PFSK-1 (cell line): ENCODE data around the gene NEUROG1.

ENCODE experiments used
- FOXP2 ChIP-seq: optimal IDR thresholded peaks from 2 replicates; pipeline ENCODE3; 2011; ENCODE audit warnings: borderline replicate concordance, control low read depth, inconsistent platforms; ENCODE audit not compliant: insufficient read depth; ENCODE audit errors: extremely low read length, extremely low read depth
- POLR2AphosphoS5 ChIP-seq: IDR thresholded peaks from 2 replicates; pipeline ENCODE4 v1.6.1; 2012; ENCODE audit warnings: low read depth, mild to moderate bottlenecking, control low read depth, low read length, moderate library complexity
- REST ChIP-seq, 2 experiments: IDR thresholded peaks; 2 replicates each; pipeline versions ENCODE4 v1.6.1 to v1.8.0; 2011 to 2012; ENCODE audit warnings: low read depth in 2 of 2, low read length in 2 of 2, control low read depth in 1 of 2, inconsistent platforms in 1 of 2, mild to moderate bottlenecking in 1 of 2, moderate library complexity in 1 of 2; ENCODE audit not compliant: insufficient read depth in 1 of 2
- SIN3A ChIP-seq: IDR thresholded peaks from 2 replicates; pipeline ENCODE4 v1.6.1; 2012; ENCODE audit warnings: mild to moderate bottlenecking, low read length, moderate library complexity, borderline replicate concordance; ENCODE audit not compliant: insufficient read depth
- TAF1 ChIP-seq: IDR thresholded peaks from 2 replicates; pipeline ENCODE4 v1.6.1; 2012; ENCODE audit warnings: low read length, control low read depth, borderline replicate concordance; ENCODE audit not compliant: insufficient read depth

The NEUROG1 gene

GRCh38 chr5:135521964-135522363 is 13.8 kb downstream of the NEUROG1 start:
- no peak for TF ChIP-seq SIN3A
- no peak for TF ChIP-seq TAF1
- TF ChIP-seq REST (IDR thresholded peaks at IDR 0.05; ENCODE audit: insufficient read depth in 1 of 2, low read depth in 2 of 2, low read length in 2 of 2): no peak
- TF ChIP-seq FOXP2: no peak
- TF ChIP-seq POLR2AphosphoS5: no peak

- TF ChIP-seq TAF1 (no peak), SIN3A (no peak), FOXP2 (no peak), POLR2AphosphoS5 (no peak), REST (IDR thresholded peaks at IDR 0.05; ENCODE audit: insufficient read depth in 1 of 2, low read depth in 2 of 2, low read length in 2 of 2) (no peak)
Measured at GRCh38 chr5:135517631-135518030, 18.1 kb downstream of the NEUROG1 start.

GRCh38 chr5:135514116-135514515 is 21.6 kb downstream of the NEUROG1 start:
- TF ChIP-seq TAF1 (no peak), SIN3A (no peak), REST (IDR thresholded peaks at IDR 0.05; ENCODE audit: insufficient read depth in 1 of 2, low read depth in 2 of 2, low read length in 2 of 2) (no peak), POLR2AphosphoS5 (no peak), FOXP2 (no peak)

GRCh38 chr5:135511761-135512575 is 23.8 kb downstream of the NEUROG1 start:
- TF ChIP-seq POLR2AphosphoS5: no peak
- no peak for TF ChIP-seq SIN3A
- TF ChIP-seq REST (IDR thresholded peaks at IDR 0.05; ENCODE audit: insufficient read depth in 1 of 2, low read depth in 2 of 2, low read length in 2 of 2): no peak
- no peak for TF ChIP-seq TAF1
- TF ChIP-seq FOXP2: no peak
